GM21360 (cell line): ENCODE results near the gene RNASEH1.

Experiments used
- ATAC-seq: cut with Tn5 transposase; IDR thresholded peaks from one replicate; pipeline ENCODE4 v1.9.1; 2021; ENCODE audit warnings: mild to moderate bottlenecking, moderate library complexity; ENCODE audit not compliant: unreplicated experiment

Gene RNASEH1

DNA sequence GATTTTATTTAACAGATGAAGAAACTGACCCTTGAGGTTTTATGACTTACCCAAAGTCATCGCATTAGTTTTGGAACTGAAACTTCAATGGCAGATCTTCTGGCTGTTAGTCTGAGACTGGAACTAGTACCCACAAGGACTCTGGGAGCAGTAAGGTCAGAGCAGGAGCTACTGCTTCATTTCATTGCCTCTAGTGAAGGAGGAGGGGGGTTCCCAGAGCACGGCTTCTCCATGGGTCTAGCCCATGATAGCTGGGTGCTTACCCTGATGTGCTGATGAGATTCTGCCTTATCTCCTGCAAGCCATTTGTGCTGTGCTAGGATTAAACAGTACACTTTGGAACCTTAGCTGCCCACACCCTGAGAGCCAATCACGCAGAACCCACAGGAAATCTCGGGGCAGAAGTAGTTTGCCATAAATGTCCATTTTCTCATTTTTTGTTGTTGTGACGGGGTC is 5.4 kb upstream of the RNASEH1 start:
- ATAC-seq, result peak; percentile 42

GRCh38 chr2:3557639-3558204 is 411 bp downstream of the RNASEH1 start:
- peak; percentile 22 for ATAC-seq

DNA sequence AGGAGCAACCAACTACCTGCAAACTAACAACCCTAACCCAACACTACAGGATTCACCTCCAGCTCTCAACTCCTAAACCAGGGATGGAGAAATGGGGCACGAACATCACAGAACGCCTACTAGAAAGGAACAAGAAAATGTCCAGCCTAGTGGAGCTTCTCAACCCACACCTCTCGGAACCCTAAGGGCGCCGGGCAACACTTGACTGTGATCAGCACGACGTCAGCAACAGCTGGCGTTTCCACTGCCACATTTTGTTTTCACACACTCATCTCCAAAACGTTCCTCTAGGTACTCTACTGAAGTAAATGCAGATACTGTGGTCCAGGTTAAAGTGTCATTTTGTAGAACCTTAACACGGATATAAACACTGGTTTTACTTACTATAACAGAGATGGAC is 4.2 kb downstream of the RNASEH1 start:
- ATAC-seq, result no peak

GRCh38 chr2:3547915-3548314 is 10.2 kb downstream of the RNASEH1 start:
- no peak for ATAC-seq

- ATAC-seq, result no peak
Observed at GRCh38 chr2:3545788-3546478, 12.2 kb downstream of the RNASEH1 start.

- no peak for ATAC-seq
Observed at GRCh38 chr2:3543023-3543683, 15.0 kb downstream of the RNASEH1 start.

- no peak for ATAC-seq
Observed at GRCh38 chr2:3542107-3542506, 16.0 kb downstream of the RNASEH1 start.

GRCh38 chr2:3539836-3540235 is 18.3 kb downstream of the RNASEH1 start:
- no peak for ATAC-seq

DNA sequence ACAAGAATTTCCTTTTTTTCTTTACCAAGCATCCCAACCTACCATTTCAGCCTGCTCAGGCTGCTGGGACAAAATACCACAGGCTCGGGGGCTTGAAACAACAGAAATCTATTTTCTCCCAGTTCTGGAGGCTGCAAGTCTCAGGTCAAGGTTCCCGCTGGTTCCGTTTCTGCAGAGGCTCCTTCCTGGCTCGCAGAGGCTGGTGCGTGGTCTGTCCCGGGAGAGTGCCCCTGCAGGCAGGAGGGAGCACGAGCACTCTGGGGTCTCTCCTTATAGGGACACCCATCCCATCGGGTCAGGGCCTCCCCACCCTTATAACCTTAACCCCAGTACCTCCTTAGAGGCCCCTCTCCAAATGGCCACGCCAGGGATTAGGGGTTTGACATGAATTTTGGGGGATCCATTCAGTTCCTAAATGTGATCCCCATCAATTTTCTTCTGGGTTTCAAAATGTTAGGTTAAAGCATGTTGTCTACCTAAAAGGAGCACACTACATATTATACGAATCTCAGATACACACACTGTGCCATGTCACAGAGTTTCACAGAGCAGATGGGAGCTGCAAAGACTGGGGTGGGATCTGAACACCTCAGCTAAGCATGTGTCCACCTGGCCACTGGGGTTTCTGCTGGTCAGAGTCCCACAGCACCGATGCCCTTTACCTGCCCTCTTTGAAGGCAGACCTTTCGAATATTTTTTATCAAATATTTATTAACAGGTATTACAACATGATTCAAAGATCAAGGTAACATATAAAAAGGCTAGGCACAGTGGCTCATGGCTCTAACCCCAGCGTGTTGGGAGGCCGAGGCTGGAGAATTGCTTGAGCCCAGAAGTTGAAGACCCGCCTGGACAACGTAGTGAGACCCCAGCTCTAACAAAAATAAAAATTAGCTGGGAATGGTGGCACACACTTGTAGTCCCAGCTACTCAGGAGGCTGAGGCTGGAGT is 21.2 kb downstream of the RNASEH1 start:
- ATAC-seq, result no peak

DNA sequence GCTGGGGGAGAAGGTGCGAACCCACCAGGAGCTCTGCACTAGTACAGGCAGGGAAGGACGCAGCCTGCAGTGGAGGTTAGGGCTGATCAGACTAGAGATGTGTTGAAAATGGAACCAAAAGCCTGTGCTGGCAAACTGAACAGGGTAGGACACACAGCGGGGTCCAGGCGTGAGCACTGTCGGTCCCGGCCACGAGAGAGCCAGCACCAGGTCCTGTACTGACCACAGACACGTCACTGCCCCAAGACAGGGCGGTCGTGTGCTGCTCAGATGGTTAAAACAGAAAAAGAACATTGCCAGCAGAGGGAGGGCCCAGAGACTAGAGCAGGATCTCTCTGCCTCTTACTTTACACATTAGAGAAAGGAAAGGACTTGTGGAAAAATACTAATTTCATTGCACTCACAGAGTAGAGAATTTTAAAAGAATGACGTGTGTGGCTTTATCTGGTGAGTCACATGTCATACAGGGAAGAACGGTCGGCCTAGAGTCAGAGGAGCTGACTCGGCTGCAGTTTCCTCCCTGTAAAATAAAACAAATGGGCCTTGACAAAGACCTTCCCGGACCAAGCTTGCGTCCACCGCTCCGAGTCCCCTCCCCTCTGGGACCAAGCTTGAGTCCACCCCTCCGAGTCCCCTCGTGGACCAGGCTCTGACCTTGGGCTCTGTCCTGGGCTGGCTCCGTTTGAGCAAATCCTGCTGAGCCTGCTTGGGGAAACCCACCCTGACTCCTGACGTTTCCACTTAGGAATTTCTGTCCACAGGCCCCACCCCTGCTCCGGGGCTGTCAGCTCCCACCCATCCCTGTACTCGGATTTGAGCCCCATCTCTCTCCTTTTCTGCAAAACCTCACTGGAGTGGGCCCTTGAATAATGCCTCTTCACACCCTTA is 22.1 kb downstream of the RNASEH1 start:
- ATAC-seq, result no peak

GRCh38 chr2:3535467-3535793 is 22.7 kb downstream of the RNASEH1 start:
- no peak for ATAC-seq

DNA sequence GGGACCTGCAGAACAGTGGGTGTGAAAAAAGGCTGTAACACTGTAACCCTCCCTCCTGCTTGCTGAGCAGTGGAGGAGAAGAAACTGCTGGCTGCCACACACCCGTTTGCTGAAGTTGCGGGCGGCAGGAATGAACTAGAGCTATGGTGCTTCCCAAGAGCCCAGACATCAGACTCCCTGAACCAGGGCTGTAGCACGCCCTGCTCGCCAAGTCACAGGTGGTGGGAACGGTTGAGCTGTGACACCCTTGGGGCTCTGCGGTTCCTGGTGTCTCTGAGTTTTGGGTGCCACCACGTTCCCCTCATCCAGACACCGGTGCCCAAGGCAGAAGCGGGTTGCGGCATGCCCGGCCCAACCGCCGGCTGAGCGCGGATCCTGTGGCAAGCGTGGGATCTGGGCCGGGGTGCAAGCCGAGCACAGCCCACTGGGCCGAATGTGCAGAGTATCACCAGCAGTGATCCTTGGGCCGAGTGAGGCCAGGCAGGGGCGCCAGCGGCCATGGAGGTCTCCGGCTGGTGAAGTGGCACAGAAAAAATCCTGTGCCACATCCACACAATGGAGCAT is 23.8 kb downstream of the RNASEH1 start:
- ATAC-seq, result no peak

DNA sequence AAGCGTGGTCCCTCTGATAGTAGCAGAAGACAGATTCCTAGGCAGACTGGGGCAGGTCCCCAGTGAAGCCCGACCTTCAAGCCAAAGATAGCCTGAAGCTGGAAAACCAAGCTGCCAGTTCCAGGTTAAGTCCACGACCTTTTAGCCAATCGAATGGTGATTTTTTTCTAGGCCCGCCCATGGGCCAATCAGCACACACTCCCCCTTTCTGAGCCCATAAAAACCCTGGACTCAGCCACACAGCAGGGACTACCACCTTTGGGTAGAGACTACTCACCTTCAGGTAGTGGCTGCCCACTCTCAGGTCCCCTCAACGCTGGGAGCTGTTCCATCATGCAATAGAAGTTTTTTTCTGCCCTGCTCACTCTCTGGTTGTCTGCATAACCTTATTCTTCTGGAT is 24.3 kb downstream of the RNASEH1 start:
- ATAC-seq, result no peak

- ATAC-seq, result no peak
Observed at GRCh38 chr2:3532941-3533340, 25.2 kb downstream of the RNASEH1 start.

DNA sequence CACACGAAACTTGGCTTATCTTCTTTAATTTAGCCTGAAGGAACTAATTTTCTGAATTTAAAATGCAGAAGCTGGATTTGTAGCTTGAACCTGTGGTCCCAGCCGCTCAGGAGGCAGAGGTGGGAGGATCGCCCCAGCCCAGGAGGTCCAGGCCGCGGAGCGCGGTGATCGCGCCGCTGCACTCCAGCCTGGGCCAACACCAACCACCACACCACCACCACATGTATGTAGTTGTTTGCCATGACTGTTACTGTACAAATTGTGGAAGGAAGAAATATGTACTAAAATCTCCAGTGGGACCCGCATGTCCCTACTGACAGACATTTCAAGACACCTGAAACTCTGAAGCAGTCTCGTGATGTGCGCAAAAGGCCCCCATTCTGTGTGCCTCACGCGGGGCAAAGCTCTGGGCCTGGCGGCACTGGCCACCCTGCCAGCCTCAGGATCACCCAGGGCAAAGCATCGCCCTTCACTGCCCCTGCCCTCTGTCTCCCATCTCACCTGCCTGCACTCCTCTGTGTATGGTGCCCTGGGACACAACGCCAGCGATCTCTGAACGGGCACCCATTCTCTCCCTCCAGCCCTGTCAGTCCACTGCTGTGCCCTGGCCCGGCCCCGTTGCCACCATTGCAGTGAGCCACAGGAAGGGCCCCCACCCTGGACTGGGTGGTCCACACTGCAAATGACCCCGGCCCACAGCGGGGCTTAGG is 28.7 kb downstream of the RNASEH1 start:
- no peak for ATAC-seq

DNA sequence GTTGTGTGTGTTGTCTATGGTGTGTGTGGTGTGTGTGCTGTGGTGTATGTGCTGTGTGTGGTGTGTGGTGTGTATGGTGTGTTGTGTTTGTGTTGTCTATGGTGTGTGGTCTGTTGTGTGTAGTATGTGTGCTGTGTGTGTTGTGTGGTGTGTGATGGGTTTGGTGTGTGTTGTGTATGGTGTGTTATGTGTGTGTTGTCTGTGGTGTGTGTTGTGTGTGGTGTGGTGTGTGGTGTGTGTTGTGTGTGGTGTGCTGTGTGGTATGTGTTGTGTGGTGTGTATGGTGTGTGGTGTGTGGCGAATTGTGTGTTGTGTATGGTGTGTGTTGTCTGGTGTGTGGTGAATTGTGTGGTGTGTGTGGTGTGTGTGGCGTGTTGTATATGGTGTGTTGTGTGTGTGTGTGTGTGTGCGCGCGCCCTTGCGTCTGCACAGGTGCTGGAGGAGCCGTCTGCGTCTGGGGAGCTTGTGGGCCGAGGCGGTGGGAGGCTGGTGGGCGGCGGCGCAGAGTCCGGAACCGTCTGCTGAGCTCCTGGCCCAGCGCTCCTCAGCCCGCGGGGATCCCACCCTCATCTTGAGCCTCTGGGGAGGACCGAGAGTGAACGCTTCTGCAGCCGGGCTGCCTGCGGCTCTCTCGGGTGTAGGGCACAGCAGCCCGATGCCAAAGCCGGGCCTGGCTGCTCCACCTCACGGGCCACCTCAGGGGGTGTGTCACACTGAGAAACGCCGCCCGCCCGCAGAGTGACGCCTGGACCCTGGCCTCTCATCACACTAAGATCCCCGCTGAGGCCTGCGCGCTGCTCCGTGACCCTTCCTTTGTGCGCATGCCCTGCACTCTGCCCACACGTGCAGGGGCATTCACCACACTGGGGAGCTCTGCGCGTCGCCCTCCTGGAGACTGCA is 30.0 kb downstream of the RNASEH1 start:
- no peak for ATAC-seq

- ATAC-seq, result no peak
Observed at GRCh38 chr2:3526871-3527270, 31.3 kb downstream of the RNASEH1 start.

DNA sequence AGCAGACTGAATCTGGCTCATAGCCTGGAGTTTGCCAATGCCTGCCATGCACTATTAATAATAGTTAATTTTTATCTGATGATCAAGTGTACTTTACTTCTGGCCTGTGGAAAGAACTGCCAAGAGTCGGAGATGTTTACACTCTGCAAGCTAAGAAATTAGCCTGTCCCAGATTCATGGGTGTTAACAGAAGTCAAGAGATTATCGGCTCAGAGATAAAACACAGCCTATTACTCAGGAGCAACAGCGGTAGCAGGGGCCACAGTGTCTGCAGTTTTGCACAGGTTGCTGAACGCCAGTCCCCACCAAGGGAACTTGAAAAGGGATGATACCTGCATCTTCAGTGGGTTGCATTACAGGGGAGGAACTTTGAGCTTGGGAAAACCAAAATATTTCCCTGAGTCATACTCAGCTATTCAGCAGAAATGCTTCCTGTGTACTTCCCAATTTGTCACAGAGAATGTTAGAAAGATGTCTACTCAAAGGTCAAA is 34.5 kb downstream of the RNASEH1 start:
- ATAC-seq, result no peak
